ENCODE results near the gene MRPL11. TPM values are rescaled to one million over a fixed set of nuclear protein-coding genes. Genes with fewer than 3 reads are reported as not detected.

MRPL11 gene
- total and polyA plus RNA-seq, 2 of the 13 experiments (the other 11 are each of a cell fraction or from before 2014, with no cell fraction given), result 72.9 to 176 TPM

GRCh38 chr11:66480117-66480938 lies 41.7 kb upstream of the MRPL11 start, which contains the start of gene DPP3 (continued):
- TF ChIP-seq, protein P1, sequence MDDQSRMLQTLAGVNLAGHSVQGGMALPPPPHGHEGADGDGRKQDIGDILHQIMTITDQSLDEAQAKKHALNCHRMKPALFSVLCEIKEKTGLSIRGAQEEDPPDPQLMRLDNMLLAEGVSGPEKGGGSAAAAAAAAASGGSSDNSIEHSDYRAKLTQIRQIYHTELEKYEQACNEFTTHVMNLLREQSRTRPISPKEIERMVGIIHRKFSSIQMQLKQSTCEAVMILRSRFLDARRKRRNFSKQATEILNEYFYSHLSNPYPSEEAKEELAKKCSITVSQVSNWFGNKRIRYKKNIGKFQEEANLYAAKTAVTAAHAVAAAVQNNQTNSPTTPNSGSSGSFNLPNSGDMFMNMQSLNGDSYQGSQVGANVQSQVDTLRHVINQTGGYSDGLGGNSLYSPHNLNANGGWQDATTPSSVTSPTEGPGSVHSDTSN (CRISPR knock-in tag; IDR thresholded peaks at IDR 0.05; ENCODE audit: borderline replicate concordance), result peak; percentile 41; the same call in 1 of the 2 replicates
- TF ChIP-seq HDAC1 (CRISPR knock-in tag; IDR thresholded peaks at IDR 0.05), result peak; percentile 90
- peak; percentile 76 for TF ChIP-seq GABPA (IDR thresholded peaks at IDR 0.05; ENCODE audit: low read depth, low read length)
- peak; percentile 92 for TF ChIP-seq GABPA (CRISPR knock-in tag; IDR thresholded peaks at IDR 0.05; ENCODE audit: low read depth)
- 0 out of 2 replicates have a peak, but pooled peaks have one; percentile 77 for TF ChIP-seq ZNF564 (CRISPR knock-in tag; IDR thresholded peaks at IDR 0.05)
- TF ChIP-seq, protein P2, sequence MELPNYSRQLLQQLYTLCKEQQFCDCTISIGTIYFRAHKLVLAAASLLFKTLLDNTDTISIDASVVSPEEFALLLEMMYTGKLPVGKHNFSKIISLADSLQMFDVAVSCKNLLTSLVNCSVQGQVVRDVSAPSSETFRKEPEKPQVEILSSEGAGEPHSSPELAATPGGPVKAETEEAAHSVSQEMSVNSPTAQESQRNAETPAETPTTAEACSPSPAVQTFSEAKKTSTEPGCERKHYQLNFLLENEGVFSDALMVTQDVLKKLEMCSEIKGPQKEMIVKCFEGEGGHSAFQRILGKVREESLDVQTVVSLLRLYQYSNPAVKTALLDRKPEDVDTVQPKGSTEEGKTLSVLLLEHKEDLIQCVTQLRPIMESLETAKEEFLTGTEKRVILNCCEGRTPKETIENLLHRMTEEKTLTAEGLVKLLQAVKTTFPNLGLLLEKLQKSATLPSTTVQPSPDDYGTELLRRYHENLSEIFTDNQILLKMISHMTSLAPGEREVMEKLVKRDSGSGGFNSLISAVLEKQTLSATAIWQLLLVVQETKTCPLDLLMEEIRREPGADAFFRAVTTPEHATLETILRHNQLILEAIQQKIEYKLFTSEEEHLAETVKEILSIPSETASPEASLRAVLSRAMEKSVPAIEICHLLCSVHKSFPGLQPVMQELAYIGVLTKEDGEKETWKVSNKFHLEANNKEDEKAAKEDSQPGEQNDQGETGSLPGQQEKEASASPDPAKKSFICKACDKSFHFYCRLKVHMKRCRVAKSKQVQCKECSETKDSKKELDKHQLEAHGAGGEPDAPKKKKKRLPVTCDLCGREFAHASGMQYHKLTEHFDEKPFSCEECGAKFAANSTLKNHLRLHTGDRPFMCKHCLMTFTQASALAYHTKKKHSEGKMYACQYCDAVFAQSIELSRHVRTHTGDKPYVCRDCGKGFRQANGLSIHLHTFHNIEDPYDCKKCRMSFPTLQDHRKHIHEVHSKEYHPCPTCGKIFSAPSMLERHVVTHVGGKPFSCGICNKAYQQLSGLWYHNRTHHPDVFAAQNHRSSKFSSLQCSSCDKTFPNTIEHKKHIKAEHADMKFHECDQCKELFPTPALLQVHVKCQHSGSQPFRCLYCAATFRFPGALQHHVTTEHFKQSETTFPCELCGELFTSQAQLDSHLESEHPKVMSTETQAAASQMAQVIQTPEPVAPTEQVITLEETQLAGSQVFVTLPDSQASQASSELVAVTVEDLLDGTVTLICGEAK (IDR thresholded peaks at IDR 0.05), result no peak
- TF ChIP-seq, protein P2 (CRISPR knock-in tag; IDR thresholded peaks at IDR 0.05), result peak; percentile 92
- TF ChIP-seq STAG1 (CRISPR knock-in tag; IDR thresholded peaks at IDR 0.05), result no peak
- TF ChIP-seq NRL (CRISPR knock-in tag; IDR thresholded peaks at IDR 0.05; ENCODE audit: borderline replicate concordance), result peak; percentile 84
- TF ChIP-seq ZFY (CRISPR knock-in tag; IDR thresholded peaks at IDR 0.05), result peak; percentile 100
- TF ChIP-seq REL (CRISPR knock-in tag; conservative IDR thresholded peaks at IDR 0.05), result no peak
- no peak for TF ChIP-seq ZNF841 (CRISPR knock-in tag; IDR thresholded peaks at IDR 0.05; ENCODE audit: borderline replicate concordance)
- TF ChIP-seq, protein P3, sequence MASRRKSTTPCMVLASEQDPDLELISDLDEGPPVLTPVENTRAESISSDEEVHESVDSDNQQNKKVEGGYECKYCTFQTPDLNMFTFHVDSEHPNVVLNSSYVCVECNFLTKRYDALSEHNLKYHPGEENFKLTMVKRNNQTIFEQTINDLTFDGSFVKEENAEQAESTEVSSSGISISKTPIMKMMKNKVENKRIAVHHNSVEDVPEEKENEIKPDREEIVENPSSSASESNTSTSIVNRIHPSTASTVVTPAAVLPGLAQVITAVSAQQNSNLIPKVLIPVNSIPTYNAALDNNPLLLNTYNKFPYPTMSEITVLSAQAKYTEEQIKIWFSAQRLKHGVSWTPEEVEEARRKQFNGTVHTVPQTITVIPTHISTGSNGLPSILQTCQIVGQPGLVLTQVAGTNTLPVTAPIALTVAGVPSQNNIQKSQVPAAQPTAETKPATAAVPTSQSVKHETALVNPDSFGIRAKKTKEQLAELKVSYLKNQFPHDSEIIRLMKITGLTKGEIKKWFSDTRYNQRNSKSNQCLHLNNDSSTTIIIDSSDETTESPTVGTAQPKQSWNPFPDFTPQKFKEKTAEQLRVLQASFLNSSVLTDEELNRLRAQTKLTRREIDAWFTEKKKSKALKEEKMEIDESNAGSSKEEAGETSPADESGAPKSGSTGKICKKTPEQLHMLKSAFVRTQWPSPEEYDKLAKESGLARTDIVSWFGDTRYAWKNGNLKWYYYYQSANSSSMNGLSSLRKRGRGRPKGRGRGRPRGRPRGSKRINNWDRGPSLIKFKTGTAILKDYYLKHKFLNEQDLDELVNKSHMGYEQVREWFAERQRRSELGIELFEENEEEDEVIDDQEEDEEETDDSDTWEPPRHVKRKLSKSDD (CRISPR knock-in tag; IDR thresholded peaks at IDR 0.05; ENCODE audit: low read depth), result no peak
- no peak for TF ChIP-seq SMC3 (IDR thresholded peaks at IDR 0.05; ENCODE audit: low read length)
- TF ChIP-seq RFX3 (CRISPR knock-in tag; IDR thresholded peaks at IDR 0.05), result no peak
- TF ChIP-seq ZNF615 (CRISPR knock-in tag; IDR thresholded peaks at IDR 0.05; ENCODE audit: borderline replicate concordance), result no peak

Measured in HepG2 (cell line).